Right lobe of liver (tissue), 6 donors: ENCODE results near the gene TFG. TPM values are rescaled to one million over a fixed set of nuclear protein-coding genes. Genes with fewer than 3 reads are reported as not detected.
"Not testable (repeated sequence)": the region's sequence is repeated elsewhere in the genome, so short reads cannot be mapped to it uniquely, and the experiment has no call there.

ENCODE experiments used
- ATAC-seq, 4 donors: fragments of 200-7000 bp; cut with Tn5 transposase; one replicate each; pipeline ENCODE4 v1.9.1; 2020; ENCODE audit warnings: mild to moderate bottlenecking in 4 of 4, moderate library complexity in 4 of 4
- DNase-seq, 3 donors: peaks; one replicate each; pipeline ENCODE4 v3.0.0-alpha.2; 2020
- H3K27ac ChIP-seq, 3 donors: fragments of 200-600 bp; one replicate each; pipeline ENCODE4 v1.8.0; 2022
- H3K27me3 ChIP-seq, 2 donors: fragments of 200-600 bp; one replicate each; pipeline ENCODE4 v1.8.0; 2022
- H3K36me3 ChIP-seq, 4 donors: fragments of 200-600 bp; sonication (generic) in 1 of 4; one replicate each; pipeline versions ENCODE4 v1.5.1 to v1.8.0; 2017 to 2022; ENCODE audit warnings: control low read depth in 1 of 4
- H3K4me1 ChIP-seq, 4 donors: fragments of 200-600 bp; sonication (generic) in 1 of 4; one replicate each; pipeline versions ENCODE4 v1.5.1 to v1.8.0; 2017 to 2022; ENCODE audit warnings: control low read depth in 1 of 4
- H3K4me3 ChIP-seq, 3 donors: fragments of 200-600 bp; one replicate each; pipeline ENCODE4 v1.8.0; 2022
- H3K9me3 ChIP-seq, 4 donors: fragments of 200-600 bp; sonication (generic) in 1 of 4; one replicate each; pipeline versions ENCODE4 v1.5.1 to v1.8.0; 2017 to 2022; ENCODE audit warnings: control low read depth in 1 of 4
- CTCF ChIP-seq, 4 donors: fragments of 200-600 bp in 3 of 4; fragments of 450-650 bp in 1 of 4; IDR thresholded peaks; one replicate each; pipeline versions ENCODE4 v1.5.1 to v1.8.0; 2016 to 2022; ENCODE audit warnings: antibody characterized with exemption in 4 of 4, mild to moderate bottlenecking in 2 of 4
- POLR2A ChIP-seq: fragments of 450-650 bp; IDR thresholded peaks from one replicate; pipeline ENCODE4 v1.6.1; 2017; ENCODE audit warnings: antibody characterized with exemption, mild to moderate bottlenecking
- WGBS: methylation state at CpG from one replicate; pipeline ENCODE4 v1.1.6; 2018; ENCODE audit warnings: low coverage, low lambda C conversion rate; ENCODE audit not compliant: insufficient coverage; ENCODE audit errors: missing lambda C conversion rate; 5-methylcytosine and 5-hydroxymethylcytosine counted together
- intact Hi-C, 2 donors: fragments of 100-400 bp; cut with DNase I; formaldehyde crosslinking; loops; one replicate each; pipeline versions ENCODE4 v1.11.2 to v1.14.1; 2022
- long read RNA-seq: library from polyadenylated mRNA; unstranded; transcript quantifications from one replicate; pipeline ENCODE4 v2.0.0, GENCODE V29; 2019
- total RNA-seq, 6 experiments: library from RNA; depleted of rRNA in 2 of 6; stranded (reverse); fragments of >200 nt in 2 of 6; fragmentation: NEBNext Ultra II Directional in 3 of 6; extraction: Animal tissue kit (Norgen Biotek cat#: 25700) in 3 of 6; gene quantifications; one replicate each; pipeline versions ENCODE4 v1.1.0 to v1.2.4, GENCODE V29; 2016 to 2023
- donor health status: DM: no; HTN: yes; CAD: no.
- donor health status: DM: no; HTN: no; CAD: no.
- donor health status: DM: no; HTN: no; CAD: no.
- donor health status: DM: no; HTN: yes; CAD: no.
- donor health status: DM: no; HTN: yes; CAD: no.

The TFG gene
- total RNA-seq: 10 to 100 TPM; 54.7 to 91.6 (median 71.5) TPM
- long read RNA-seq, transcript TFG-201 (8 exons, 1,978 nt): major isoform, 16 of 21 reads
- long read RNA-seq, partial matches to known transcripts: 0 of 21 reads
- long read RNA-seq, other reads (novel, unspliced or antisense): 1 of 21 reads

GRCh38 chr3:100708989-100709841 lies at the start of gene TFG:
Gene TFG, plus strand, starts transcription at chr3:100709494. Its CDS starts 4,192 bp downstream, at chr3:100713686.
- 0% methylated on average over 37 of the region's 76 CpGs for WGBS
- H3K36me3 ChIP-seq: peaks cover 0 to 8% (median 4%) of the 10 kb centered on the region in 4 donors
- ATAC-seq (peak; percentile 95 to 96 (median 96)), DNase-seq (peak; percentile 97 to 99 (median 99))
- H3K9me3 ChIP-seq: no peaks in the 10 kb centered on the region
- no peaks in the 10 kb centered on the region for H3K27me3 ChIP-seq
- TF ChIP-seq CTCF (IDR thresholded peaks at IDR 0.05) (no peak), POLR2A (peak; percentile 84)
- H3K4me3 ChIP-seq: peak within 1 kb of the TSS; percentile 61 to 87 (median 71)
- intact Hi-C loops: no loop called here
- H3K4me1 ChIP-seq: peaks cover 0 to 19% (median 8%) of the 10 kb centered on the region in 4 donors
- peak within 1 kb of the TSS; percentile 95 to 97 (median 97) for H3K27ac ChIP-seq

- H3K4me3 ChIP-seq, H3K27ac ChIP-seq, ATAC-seq, intact Hi-C loops, H3K27me3 ChIP-seq, H3K9me3 ChIP-seq, DNase-seq, H3K4me1 ChIP-seq: not testable (repeated sequence)
- H3K36me3 ChIP-seq: peaks cover 0 to 15% (median 2%) of the 10 kb centered on the region in 4 donors
These were observed 48.0 kb upstream of the TFG start for GRCh38 chr3:100661294-100661693.

- 69% methylated on average over 2 of the region's 2 CpGs for WGBS
- ATAC-seq: no peak
- Histone ChIP-seq H3K27me3 (no peaks in the 10 kb centered on the region), H3K4me3 (no peak overlapping the region), H3K9me3 (no peaks in the 10 kb centered on the region), H3K27ac (no peak overlapping the region), H3K4me1 (no peaks in the 10 kb centered on the region), H3K36me3 (peaks cover 0 to 15% (median 2%) of the 10 kb centered on the region in 4 donors)
- intact Hi-C loops: no loop called here
- TF ChIP-seq CTCF (IDR thresholded peaks at IDR 0.05) (no peak), POLR2A (no peak)
- DNase-seq: no peak
These were observed 47.0 kb upstream of the TFG start for GRCh38 chr3:100662113-100662823.

- TF ChIP-seq CTCF (IDR thresholded peaks at IDR 0.05): no peak
- TF ChIP-seq POLR2A: no peak
- H3K27ac ChIP-seq: no peak overlapping the region
- H3K4me1 ChIP-seq: no peaks in the 10 kb centered on the region
- H3K27me3 ChIP-seq: no peaks in the 10 kb centered on the region
- H3K9me3 ChIP-seq: no peaks in the 10 kb centered on the region
- intact Hi-C loops: no loop called here
- 42% methylated on average over 7 of the region's 7 CpGs for WGBS
- no peak for ATAC-seq
- H3K36me3 ChIP-seq: peaks cover 0 to 5% (median 0%) of the 10 kb centered on the region in 4 donors
- H3K4me3 ChIP-seq: no peak overlapping the region
- no peak for DNase-seq
These were observed 44.1 kb upstream of the TFG start for GRCh38 chr3:100665230-100665629.

GRCh38 chr3:100666699-100667098 lies 42.6 kb upstream of the TFG start:
- H3K4me3 ChIP-seq, H3K36me3 ChIP-seq, H3K27ac ChIP-seq, H3K9me3 ChIP-seq, H3K4me1 ChIP-seq, ATAC-seq, H3K27me3 ChIP-seq, intact Hi-C loops, DNase-seq: not testable (repeated sequence)
- WGBS: 55% methylated on average over 4 of the region's 6 CpGs

GRCh38 chr3:100667316-100667715 lies 42.0 kb upstream of the TFG start:
- H3K4me3 ChIP-seq, intact Hi-C loops, H3K36me3 ChIP-seq, ATAC-seq, H3K9me3 ChIP-seq, H3K4me1 ChIP-seq, H3K27me3 ChIP-seq, DNase-seq, H3K27ac ChIP-seq: not testable (repeated sequence)
- 100% methylated on average over 1 of the region's 1 CpG for whole genome bisulfite sequencing

GRCh38 chr3:100670995-100671394 lies 38.3 kb upstream of the TFG start:
- H3K27ac ChIP-seq, H3K36me3 ChIP-seq, H3K4me3 ChIP-seq, DNase-seq, H3K4me1 ChIP-seq, ATAC-seq, H3K27me3 ChIP-seq, intact Hi-C loops, H3K9me3 ChIP-seq: not testable (repeated sequence)
- 95% methylated on average over 2 of the region's 2 CpGs for WGBS
